NB4 (cell line): ENCODE results near the gene LCA5L.

ENCODE experiments used
- DNase-seq: peaks from one replicate; pipeline ENCODE4 v3.0.0; 2010; ENCODE audit warnings: low read depth
- H3K4me3 ChIP-seq: one replicate; pipeline ENCODE4 v1.5.1; 2011; ENCODE audit warnings: mild to moderate bottlenecking, low read depth, low read length, moderate library complexity
- MYC ChIP-seq: IDR thresholded peaks from 2 replicates; pipeline ENCODE4 v1.6.1; 2011; ENCODE audit warnings: low read depth, low read length
- POLR2A ChIP-seq: IDR thresholded peaks from 2 replicates; pipeline ENCODE4 v1.6.1; 2011; ENCODE audit warnings: mild to moderate bottlenecking; ENCODE audit not compliant: insufficient read length; ENCODE audit errors: extremely low read depth
- TF ChIP-seq, protein P1 (sequence below): IDR thresholded peaks from one replicate; pipeline ENCODE4 v1.5.1; 2012; ENCODE audit warnings: low read depth, low read length
- TF ChIP-seq, protein P2 (sequence below): IDR thresholded peaks from 2 replicates; pipeline ENCODE4 v1.6.1; 2011; ENCODE audit warnings: low read depth, low read length

Gene LCA5L

DNA sequence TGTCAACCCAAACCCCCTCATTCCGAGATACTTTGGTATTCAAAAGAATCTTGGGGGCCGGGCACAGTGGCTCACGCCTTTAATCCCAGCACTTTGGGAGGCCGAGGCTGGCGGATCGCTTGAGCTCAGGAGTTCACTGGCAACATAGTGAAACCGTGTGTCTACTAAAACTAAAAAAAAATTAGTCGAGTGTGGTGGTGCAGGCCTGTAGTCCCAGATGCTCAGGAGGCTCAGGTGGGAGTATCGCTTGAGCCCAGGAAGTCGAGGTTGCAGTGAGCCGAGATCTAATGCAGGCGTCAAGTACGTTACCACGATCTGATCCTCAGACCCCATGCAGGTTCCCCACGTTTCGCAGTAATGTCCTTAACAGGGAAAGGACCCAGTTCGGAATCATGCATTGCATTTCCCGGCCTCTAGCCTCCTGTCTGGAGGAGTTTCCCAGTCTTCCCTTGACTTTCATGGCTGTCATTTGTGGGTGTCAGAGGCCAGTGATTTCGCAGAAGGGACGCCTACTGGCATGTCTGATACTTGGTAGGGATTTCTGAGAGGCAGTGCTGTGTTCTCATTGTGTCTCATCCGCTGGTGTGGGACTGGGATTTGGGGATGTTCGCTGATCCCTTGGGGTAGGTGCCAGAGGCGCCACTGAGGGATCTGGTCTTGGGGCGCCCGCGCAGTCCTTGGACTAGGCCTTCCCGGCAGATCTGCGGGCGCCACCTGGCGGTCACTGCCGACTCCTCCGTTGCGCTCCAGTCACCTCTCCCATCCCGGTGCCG is 57.4 kb downstream of the LCA5L start:
- peak; percentile 89 for DNase-seq
- peak overlapping the region; percentile 61 for H3K4me3 ChIP-seq
- TF ChIP-seq, protein P1, sequence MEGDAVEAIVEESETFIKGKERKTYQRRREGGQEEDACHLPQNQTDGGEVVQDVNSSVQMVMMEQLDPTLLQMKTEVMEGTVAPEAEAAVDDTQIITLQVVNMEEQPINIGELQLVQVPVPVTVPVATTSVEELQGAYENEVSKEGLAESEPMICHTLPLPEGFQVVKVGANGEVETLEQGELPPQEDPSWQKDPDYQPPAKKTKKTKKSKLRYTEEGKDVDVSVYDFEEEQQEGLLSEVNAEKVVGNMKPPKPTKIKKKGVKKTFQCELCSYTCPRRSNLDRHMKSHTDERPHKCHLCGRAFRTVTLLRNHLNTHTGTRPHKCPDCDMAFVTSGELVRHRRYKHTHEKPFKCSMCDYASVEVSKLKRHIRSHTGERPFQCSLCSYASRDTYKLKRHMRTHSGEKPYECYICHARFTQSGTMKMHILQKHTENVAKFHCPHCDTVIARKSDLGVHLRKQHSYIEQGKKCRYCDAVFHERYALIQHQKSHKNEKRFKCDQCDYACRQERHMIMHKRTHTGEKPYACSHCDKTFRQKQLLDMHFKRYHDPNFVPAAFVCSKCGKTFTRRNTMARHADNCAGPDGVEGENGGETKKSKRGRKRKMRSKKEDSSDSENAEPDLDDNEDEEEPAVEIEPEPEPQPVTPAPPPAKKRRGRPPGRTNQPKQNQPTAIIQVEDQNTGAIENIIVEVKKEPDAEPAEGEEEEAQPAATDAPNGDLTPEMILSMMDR = peak; percentile 74
- TF ChIP-seq, protein P2, sequence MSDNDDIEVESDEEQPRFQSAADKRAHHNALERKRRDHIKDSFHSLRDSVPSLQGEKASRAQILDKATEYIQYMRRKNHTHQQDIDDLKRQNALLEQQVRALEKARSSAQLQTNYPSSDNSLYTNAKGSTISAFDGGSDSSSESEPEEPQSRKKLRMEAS = peak; percentile 31; the same call in 1 of the 2 replicates
- TF ChIP-seq MYC = no peak

DNA sequence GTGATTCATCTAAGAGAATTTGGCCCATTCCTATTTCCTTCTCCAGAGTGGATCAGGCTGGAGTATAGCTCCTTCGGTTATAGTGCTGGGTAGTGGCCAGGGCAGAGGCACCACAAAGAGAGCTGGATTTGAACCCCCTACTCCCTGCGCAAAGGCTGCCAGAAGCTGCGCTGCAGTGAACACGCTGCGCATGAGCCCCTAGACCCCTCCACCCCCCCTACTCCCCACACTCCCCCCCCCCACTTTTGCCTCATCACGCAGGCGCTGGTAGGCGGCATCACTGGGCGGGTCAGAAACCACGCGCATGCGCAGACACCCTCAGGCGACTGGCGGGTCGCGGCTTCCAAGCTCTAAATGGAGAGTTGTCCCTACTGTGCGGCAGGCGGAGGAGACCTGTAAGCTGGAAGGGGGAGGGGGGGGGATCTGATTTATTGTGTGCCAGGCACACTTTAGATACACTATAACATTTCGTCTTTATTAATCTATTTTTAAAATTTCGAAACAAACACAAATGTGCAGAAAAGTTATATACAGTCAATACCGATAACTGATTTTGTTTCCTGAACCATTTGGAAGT is 58.0 kb downstream of the LCA5L start:
- TF ChIP-seq MYC = peak; percentile 47; the same call in 1 of the 2 replicates
- TF ChIP-seq, protein P1 = no peak
- TF ChIP-seq POLR2A = peak; percentile 58
- TF ChIP-seq, protein P2 = peak; percentile 39; the same call in 1 of the 2 replicates
- H3K4me3 ChIP-seq = peak overlapping the region; percentile 61
- DNase-seq = peak; percentile 93

DNA sequence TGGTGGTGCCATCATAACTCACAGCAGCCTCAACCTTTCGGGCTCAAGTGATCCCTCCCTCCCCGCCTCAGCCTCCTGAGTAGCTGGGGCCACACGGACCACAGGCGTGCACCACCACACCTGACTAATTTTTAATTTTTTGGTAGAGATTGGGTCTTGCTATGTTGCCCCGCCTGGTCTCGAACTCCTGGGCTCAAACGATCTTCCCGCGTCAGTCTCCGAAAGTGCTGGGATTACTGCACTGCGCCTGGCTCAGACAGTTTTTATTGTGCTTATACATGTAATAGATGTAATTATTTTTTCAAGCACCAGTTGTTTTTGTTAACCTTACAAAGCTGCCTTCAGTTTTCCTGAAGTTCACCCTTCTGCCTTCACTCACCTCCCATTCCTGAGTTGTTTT is 58.7 kb downstream of the LCA5L start:
- peak overlapping the region; percentile 40 for H3K4me3 ChIP-seq
- TF ChIP-seq, protein P2 = no peak
- TF ChIP-seq, protein P1 = no peak
- TF ChIP-seq POLR2A = no peak
- no peak for TF ChIP-seq MYC
- DNase-seq = no peak

GRCh38 chr21:39386194-39386593 is 59.4 kb downstream of the LCA5L start:
- TF ChIP-seq, protein P1 = no peak
- TF ChIP-seq MYC (peak; percentile 47; the same call in 1 of the 2 replicates), POLR2A (no peak)
- TF ChIP-seq, protein P2 = peak; percentile 44; the same call in 1 of the 2 replicates
- DNase-seq = peak; percentile 84
- peak overlapping the region; percentile 54 for H3K4me3 ChIP-seq

- H3K4me3 ChIP-seq = peak overlapping the region; percentile 54
- peak; percentile 90 for DNase-seq
- TF ChIP-seq, protein P2 = no peak
- TF ChIP-seq MYC (no peak), POLR2A (peak; percentile 47)
- TF ChIP-seq, protein P1 = no peak
Measured at GRCh38 chr21:39385299-39386145, 60.1 kb downstream of the LCA5L start.
